ENCODE data around the gene ATXN7. TPM values are rescaled to one million over a fixed set of nuclear protein-coding genes. Genes with fewer than 3 reads are reported as not detected.

Gene ATXN7
- total RNA-seq, 1 donor from 2014 or later = 46.7 TPM

GRCh38 chr3:64022451-64023186 lies 159.0 kb downstream of the ATXN7 start:
- ChIA-PET CTCF (interaction anchor here (1.1 to 1.9 kb wide), 3 partner anchors 12 to 59 kb away, joined by 3 to 5 read pairs (median 4); no protein-coding TSS in a partner anchor), POLR2A (interaction anchor here (0.6 to 1.7 kb wide), 5 partner anchors 14 to 159 kb away, joined by 3 to 5 read pairs (median 3); partner anchors contain the start of genes ATXN7 and THOC7)
- peaks cover 38% of the 10 kb centered on the region for H3K36me3 Mint-ChIP-seq (ENCODE audit: low read depth)
- peaks cover 27% of the 10 kb centered on the region for H3K4me1 Mint-ChIP-seq
- intact Hi-C loops (cut with micrococcal nuclease) = loop anchor here (1.0 to 2.0 kb wide), 3 partner anchors 110 to 462 kb away; partner anchors contain the start of genes ATXN7, SCAANT1 and THOC7
- peak overlapping the region; percentile 88 for H3K4me3 Mint-ChIP-seq
- peak; percentile 6 for ATAC-seq (ENCODE audit: low read depth)
- DNase-seq = no peak
- peaks cover 4% of the 10 kb centered on the region for H3K27me3 Mint-ChIP-seq
- H3K27ac Mint-ChIP-seq = peak overlapping the region; percentile 81
- no peak for TF ChIP-seq CTCF (IDR thresholded peaks at IDR 0.05)
- H3K9me3 Mint-ChIP-seq = no peaks in the 10 kb centered on the region

- peak within 1 kb of the TSS; percentile 88 for H3K4me3 Mint-ChIP-seq
- TF ChIP-seq CTCF (IDR thresholded peaks at IDR 0.05) = peak; percentile 97
- POLR2A ChIA-PET = interaction anchor here (0.6 to 1.7 kb wide), 5 partner anchors 15 to 160 kb away, joined by 3 to 5 read pairs (median 3); partner anchors contain the start of genes ATXN7 and THOC7
Measured at GRCh38 chr3:64023187-64023860, 159.7 kb downstream of the ATXN7 start, which contains the start of gene PSMD6. PSMD6 (minus strand) TSS chr3:64023494; CDS start chr3:64023419, 75 bp downstream.

GRCh38 chr3:64023861-64024223 lies 160.2 kb downstream of the ATXN7 start:
- H3K4me3 Mint-ChIP-seq = peak overlapping the region; percentile 88
- DNase-seq = no peak
- ChIA-PET POLR2A (interaction anchor here (1.5 to 1.7 kb wide), 2 partner anchors 15 to 160 kb away, joined by 4 to 5 read pairs; partner anchors contain the start of genes ATXN7 and THOC7), CTCF (interaction anchor here (0.8 to 2.0 kb wide), 8 partner anchors 13 to 674 kb away, joined by 3 to 16 read pairs (median 4); no protein-coding TSS in a partner anchor)
- H3K27ac Mint-ChIP-seq = peak overlapping the region; percentile 81
- no peaks in the 10 kb centered on the region for H3K9me3 Mint-ChIP-seq
- peaks cover 27% of the 10 kb centered on the region for H3K4me1 Mint-ChIP-seq
- intact Hi-C loops (cut with micrococcal nuclease) = loop anchor here (1.0 to 2.0 kb wide), 3 partner anchors 112 to 461 kb away; partner anchors contain the start of genes ATXN7, SCAANT1 and THOC7
- peaks cover 11% of the 10 kb centered on the region for H3K27me3 Mint-ChIP-seq
- no peak for ATAC-seq (ENCODE audit: low read depth)
- no peak for TF ChIP-seq CTCF (IDR thresholded peaks at IDR 0.05)
- H3K36me3 Mint-ChIP-seq (ENCODE audit: low read depth) = peaks cover 26% of the 10 kb centered on the region

More at GRCh38 chr3:64023187-64023860, 159.7 kb downstream of the ATXN7 start, which contains the start of gene PSMD6:
- H3K4me1 Mint-ChIP-seq = peaks cover 27% of the 10 kb centered on the region
- CTCF ChIA-PET = interaction anchor here (0.8 to 2.0 kb wide), 8 partner anchors 12 to 673 kb away, joined by 3 to 16 read pairs (median 4); no protein-coding TSS in a partner anchor
- DNase-seq = peak; percentile 99
- intact Hi-C loops (cut with micrococcal nuclease) = loop anchor here (1.0 to 2.0 kb wide), 3 partner anchors 111 to 461 kb away; partner anchors contain the start of genes ATXN7, SCAANT1 and THOC7
- H3K9me3 Mint-ChIP-seq = no peaks in the 10 kb centered on the region
- peaks cover 31% of the 10 kb centered on the region for H3K36me3 Mint-ChIP-seq (ENCODE audit: low read depth)
- ATAC-seq (ENCODE audit: low read depth) = peak; percentile 97
- peaks cover 6% of the 10 kb centered on the region for H3K27me3 Mint-ChIP-seq
- peak within 1 kb of the TSS; percentile 81 for H3K27ac Mint-ChIP-seq

- peaks cover 9% of the 10 kb centered on the region for H3K36me3 Mint-ChIP-seq (ENCODE audit: low read depth)
- TF ChIP-seq CTCF (IDR thresholded peaks at IDR 0.05) = no peak
- peaks cover 19% of the 10 kb centered on the region for H3K27me3 Mint-ChIP-seq
Measured at GRCh38 chr3:64026346-64026745, 162.7 kb downstream of the ATXN7 start.

More at GRCh38 chr3:64026346-64026745, 162.7 kb downstream of the ATXN7 start:
- no peak for DNase-seq
- intact Hi-C loops (cut with micrococcal nuclease) = no loop called here
- no peak overlapping the region for H3K27ac Mint-ChIP-seq
- no peaks in the 10 kb centered on the region for H3K9me3 Mint-ChIP-seq
- peaks cover 29% of the 10 kb centered on the region for H3K4me1 Mint-ChIP-seq
- CTCF ChIA-PET = interaction anchor here (8.1 kb wide), 1 partner anchor 457 kb away, joined by 52 read pairs; no protein-coding TSS in a partner anchor
- POLR2A ChIA-PET = no interaction called here
- no peak overlapping the region for H3K4me3 Mint-ChIP-seq
- no peak for ATAC-seq (ENCODE audit: low read depth)
